Stomach (tissue), 4 donors: ENCODE results near the gene NTNG1.

Experiments used
- EP300 ChIP-seq: sonication (generic); formaldehyde crosslinking; IDR thresholded peaks from one replicate; pipeline ENCODE4 v1.6.1; 2017; ENCODE audit warnings: antibody characterized with exemption
- POLR2A ChIP-seq, 4 donors: fragments of 450-650 bp; IDR thresholded peaks; one replicate each; pipeline ENCODE4 v1.6.1; 2016; ENCODE audit warnings: antibody characterized with exemption in 4 of 4, control low read depth in 2 of 4, mild to moderate bottlenecking in 1 of 4, moderate library complexity in 1 of 4
- POLR2AphosphoS5 ChIP-seq, 3 donors: sonication (generic); formaldehyde crosslinking; IDR thresholded peaks; one replicate each; pipeline ENCODE4 v1.6.1; 2016; ENCODE audit warnings: antibody characterized with exemption in 3 of 3
- TF ChIP-seq, protein P1 (sequence below), 7 experiments: fragments of 450-650 bp in 4 of 7; fragments of 200-600 bp in 3 of 7; sonication (generic) in 3 of 7; IDR thresholded peaks; one replicate each; pipeline ENCODE4 v1.5.1; 2016 to 2019; ENCODE audit warnings: antibody characterized with exemption in 7 of 7, control low read depth in 2 of 7, mild to moderate bottlenecking in 1 of 7

DNA sequence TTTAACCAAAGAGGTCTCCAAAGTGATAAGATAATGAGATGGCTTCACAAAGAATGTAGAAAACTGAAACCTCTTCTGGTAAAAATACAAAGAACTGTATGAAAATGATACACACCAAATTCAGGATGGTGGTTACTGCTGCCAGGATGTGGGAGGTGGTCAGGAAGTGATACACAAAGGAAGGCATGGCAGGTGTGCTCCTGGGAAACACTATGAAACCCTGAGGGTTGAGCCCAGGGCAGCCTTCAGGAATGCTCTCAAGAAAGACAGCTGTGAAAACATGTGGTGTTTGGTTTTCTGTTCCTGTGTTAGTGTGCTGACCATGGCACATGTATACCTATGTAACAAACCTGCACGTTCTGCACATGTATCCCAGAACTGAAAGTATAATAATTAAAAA, 109.3 kb downstream of the NTNG1 start:
- TF ChIP-seq, protein P1, sequence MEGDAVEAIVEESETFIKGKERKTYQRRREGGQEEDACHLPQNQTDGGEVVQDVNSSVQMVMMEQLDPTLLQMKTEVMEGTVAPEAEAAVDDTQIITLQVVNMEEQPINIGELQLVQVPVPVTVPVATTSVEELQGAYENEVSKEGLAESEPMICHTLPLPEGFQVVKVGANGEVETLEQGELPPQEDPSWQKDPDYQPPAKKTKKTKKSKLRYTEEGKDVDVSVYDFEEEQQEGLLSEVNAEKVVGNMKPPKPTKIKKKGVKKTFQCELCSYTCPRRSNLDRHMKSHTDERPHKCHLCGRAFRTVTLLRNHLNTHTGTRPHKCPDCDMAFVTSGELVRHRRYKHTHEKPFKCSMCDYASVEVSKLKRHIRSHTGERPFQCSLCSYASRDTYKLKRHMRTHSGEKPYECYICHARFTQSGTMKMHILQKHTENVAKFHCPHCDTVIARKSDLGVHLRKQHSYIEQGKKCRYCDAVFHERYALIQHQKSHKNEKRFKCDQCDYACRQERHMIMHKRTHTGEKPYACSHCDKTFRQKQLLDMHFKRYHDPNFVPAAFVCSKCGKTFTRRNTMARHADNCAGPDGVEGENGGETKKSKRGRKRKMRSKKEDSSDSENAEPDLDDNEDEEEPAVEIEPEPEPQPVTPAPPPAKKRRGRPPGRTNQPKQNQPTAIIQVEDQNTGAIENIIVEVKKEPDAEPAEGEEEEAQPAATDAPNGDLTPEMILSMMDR (IDR thresholded peaks at IDR 0.05): no peak
- TF ChIP-seq POLR2A (IDR thresholded peaks at IDR 0.05) (no peak), POLR2AphosphoS5 (IDR thresholded peaks at IDR 0.05) (no peak), EP300 (no peak)
